CD4-positive, alpha-beta T cell treated with Interferon alpha-2 for 1 hour (primary cell): ENCODE data around the gene GPR75.
"Not testable (repeated sequence)": the region's sequence is repeated elsewhere in the genome, so short reads cannot be mapped to it uniquely, and the experiment has no call there.

ENCODE experiments used
- DNase-seq, 2 donors: peaks; one replicate each; pipeline ENCODE4 v3.0.0-alpha.2; 2020 to 2022

Gene GPR75

GRCh38 chr2:53851052-53851757, 8.6 kb downstream of the GPR75 start:
- not testable (repeated sequence) for DNase-seq

GRCh38 chr2:53848062-53848461, 11.7 kb downstream of the GPR75 start:
- DNase-seq, result no peak

- no peak for DNase-seq
These were observed 16.2 kb downstream of the GPR75 start for GRCh38 chr2:53843595-53843994.

GRCh38 chr2:53842891-53843290, 16.9 kb downstream of the GPR75 start:
- DNase-seq, result no peak

- DNase-seq, result not testable (repeated sequence)
These were observed 18.1 kb downstream of the GPR75 start for GRCh38 chr2:53841651-53842050.

GRCh38 chr2:53840580-53840979, 19.2 kb downstream of the GPR75 start:
- no peak for DNase-seq

GRCh38 chr2:53829980-53830290, 29.8 kb downstream of the GPR75 start:
- DNase-seq, result not testable (repeated sequence)

GRCh38 chr2:53829273-53829979, 30.3 kb downstream of the GPR75 start:
- no peak for DNase-seq

GRCh38 chr2:53828331-53828730, 31.4 kb downstream of the GPR75 start:
- DNase-seq, result no peak

- DNase-seq, result no peak
These were observed 32.2 kb downstream of the GPR75 start for GRCh38 chr2:53827398-53828175.

- no peak for DNase-seq
These were observed 33.0 kb downstream of the GPR75 start for GRCh38 chr2:53826587-53827397.

GRCh38 chr2:53826030-53826410, 33.7 kb downstream of the GPR75 start:
- no peak for DNase-seq

GRCh38 chr2:53823639-53824038, 36.1 kb downstream of the GPR75 start:
- not testable (repeated sequence) for DNase-seq

- no peak for DNase-seq
These were observed 38.0 kb downstream of the GPR75 start for GRCh38 chr2:53821810-53822209.

- no peak for DNase-seq
These were observed 39.1 kb downstream of the GPR75 start for GRCh38 chr2:53820711-53821110.

- DNase-seq, result no peak
These were observed 39.7 kb downstream of the GPR75 start for GRCh38 chr2:53820048-53820447.

- DNase-seq, result no peak
These were observed 40.1 kb downstream of the GPR75 start for GRCh38 chr2:53819634-53820033.

- no peak for DNase-seq
These were observed 40.8 kb downstream of the GPR75 start for GRCh38 chr2:53818854-53819435.

GRCh38 chr2:53813151-53813550, 46.6 kb downstream of the GPR75 start:
- DNase-seq, result no peak

- no peak for DNase-seq
These were observed 48.2 kb downstream of the GPR75 start for GRCh38 chr2:53811601-53812000.
